ENCODE measurements around the gene CDC42SE2. TPM values are rescaled to one million over a fixed set of nuclear protein-coding genes. Genes with fewer than 3 reads are reported as not detected.

CDC42SE2 gene
- total RNA-seq, 1 donor from 2014 or later = 24.1 TPM

- no peaks in the 10 kb centered on the region for H3K36me3 Mint-ChIP-seq (ENCODE audit: low read depth)
- DNase-seq (ENCODE audit: low read depth, low spot score) = no peak
- no peaks in the 10 kb centered on the region for H3K27me3 Mint-ChIP-seq (ENCODE audit: low read depth)
- no peak overlapping the region for H3K27ac Mint-ChIP-seq (ENCODE audit: unreplicated experiment)
- TF ChIP-seq, protein P1, sequence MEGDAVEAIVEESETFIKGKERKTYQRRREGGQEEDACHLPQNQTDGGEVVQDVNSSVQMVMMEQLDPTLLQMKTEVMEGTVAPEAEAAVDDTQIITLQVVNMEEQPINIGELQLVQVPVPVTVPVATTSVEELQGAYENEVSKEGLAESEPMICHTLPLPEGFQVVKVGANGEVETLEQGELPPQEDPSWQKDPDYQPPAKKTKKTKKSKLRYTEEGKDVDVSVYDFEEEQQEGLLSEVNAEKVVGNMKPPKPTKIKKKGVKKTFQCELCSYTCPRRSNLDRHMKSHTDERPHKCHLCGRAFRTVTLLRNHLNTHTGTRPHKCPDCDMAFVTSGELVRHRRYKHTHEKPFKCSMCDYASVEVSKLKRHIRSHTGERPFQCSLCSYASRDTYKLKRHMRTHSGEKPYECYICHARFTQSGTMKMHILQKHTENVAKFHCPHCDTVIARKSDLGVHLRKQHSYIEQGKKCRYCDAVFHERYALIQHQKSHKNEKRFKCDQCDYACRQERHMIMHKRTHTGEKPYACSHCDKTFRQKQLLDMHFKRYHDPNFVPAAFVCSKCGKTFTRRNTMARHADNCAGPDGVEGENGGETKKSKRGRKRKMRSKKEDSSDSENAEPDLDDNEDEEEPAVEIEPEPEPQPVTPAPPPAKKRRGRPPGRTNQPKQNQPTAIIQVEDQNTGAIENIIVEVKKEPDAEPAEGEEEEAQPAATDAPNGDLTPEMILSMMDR (conservative IDR thresholded peaks at IDR 0.05) = no peak
- H3K9me3 Mint-ChIP-seq = no peaks in the 10 kb centered on the region
- no peak overlapping the region for H3K4me3 Mint-ChIP-seq
- H3K4me1 Mint-ChIP-seq = peaks cover 5% of the 10 kb centered on the region
These were observed 38.4 kb upstream of the CDC42SE2 start for GRCh38 chr5:131225282-131225974.

- no peak overlapping the region for H3K27ac Mint-ChIP-seq (ENCODE audit: unreplicated experiment)
- no peaks in the 10 kb centered on the region for H3K27me3 Mint-ChIP-seq (ENCODE audit: low read depth)
- H3K4me3 Mint-ChIP-seq = no peak overlapping the region
- H3K9me3 Mint-ChIP-seq = no peaks in the 10 kb centered on the region
- H3K36me3 Mint-ChIP-seq (ENCODE audit: low read depth) = no peaks in the 10 kb centered on the region
- H3K4me1 Mint-ChIP-seq = peaks cover 7% of the 10 kb centered on the region
- no peak for DNase-seq (ENCODE audit: low read depth, low spot score)
- TF ChIP-seq, protein P1 (conservative IDR thresholded peaks at IDR 0.05) = no peak
These were observed 37.0 kb upstream of the CDC42SE2 start for GRCh38 chr5:131226899-131227298.

- Mint-ChIP-seq H3K36me3 (ENCODE audit: low read depth) (no peaks in the 10 kb centered on the region), H3K27ac (ENCODE audit: unreplicated experiment) (no peak overlapping the region), H3K4me1 (peaks cover 7% of the 10 kb centered on the region), H3K27me3 (ENCODE audit: low read depth) (no peaks in the 10 kb centered on the region), H3K4me3 (no peak overlapping the region), H3K9me3 (no peaks in the 10 kb centered on the region)
- no peak for DNase-seq (ENCODE audit: low read depth, low spot score)
- TF ChIP-seq, protein P1 (conservative IDR thresholded peaks at IDR 0.05) = no peak
These were observed 35.2 kb upstream of the CDC42SE2 start for GRCh38 chr5:131228646-131229045.

DNA sequence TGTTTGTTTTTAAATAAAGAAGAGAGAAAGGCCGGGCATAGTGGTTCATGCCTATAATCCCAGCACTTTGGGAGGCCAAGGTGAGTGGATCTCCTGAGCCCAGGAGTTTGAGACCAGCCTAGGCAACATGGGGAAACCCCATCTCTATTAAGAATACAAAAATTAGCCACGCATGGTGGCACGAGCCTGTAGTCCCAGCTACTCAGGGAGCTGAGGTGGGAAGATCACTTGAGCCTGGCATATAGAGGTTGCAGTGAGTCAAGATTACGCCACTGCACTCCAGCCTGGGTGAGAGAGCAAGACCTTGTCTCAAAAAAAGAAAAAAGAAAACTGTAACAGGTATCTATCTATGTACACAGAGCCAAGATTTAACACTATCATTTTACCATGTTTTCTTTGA, 34.2 kb upstream of the CDC42SE2 start:
- no peak overlapping the region for H3K4me3 Mint-ChIP-seq
- TF ChIP-seq, protein P1 (conservative IDR thresholded peaks at IDR 0.05) = no peak
- no peak for DNase-seq (ENCODE audit: low read depth, low spot score)
- H3K27ac Mint-ChIP-seq (ENCODE audit: unreplicated experiment) = no peak overlapping the region
- no peaks in the 10 kb centered on the region for H3K36me3 Mint-ChIP-seq (ENCODE audit: low read depth)
- H3K4me1 Mint-ChIP-seq = peaks cover 7% of the 10 kb centered on the region
- no peaks in the 10 kb centered on the region for H3K27me3 Mint-ChIP-seq (ENCODE audit: low read depth)
- no peaks in the 10 kb centered on the region for H3K9me3 Mint-ChIP-seq

DNA sequence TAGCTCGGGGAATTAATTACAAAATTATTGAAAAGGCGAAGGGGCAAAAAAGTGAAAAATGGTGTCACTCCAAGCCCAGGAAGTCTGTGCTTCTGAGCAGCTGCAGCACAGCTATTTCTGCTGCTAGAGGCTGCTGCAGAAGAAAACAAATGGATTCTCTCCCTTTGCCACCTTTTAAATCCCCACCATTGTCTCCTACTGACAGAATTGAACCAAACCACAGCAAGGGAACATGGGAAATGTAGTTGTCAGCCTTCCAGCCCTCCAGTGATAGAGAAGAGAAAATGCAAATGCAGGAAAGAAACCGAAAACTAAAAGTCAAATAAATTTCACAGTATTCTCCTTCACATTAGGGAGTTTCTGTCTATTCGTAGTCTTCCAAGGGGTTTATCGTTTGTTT, 33.4 kb upstream of the CDC42SE2 start:
- Mint-ChIP-seq H3K36me3 (ENCODE audit: low read depth) (no peaks in the 10 kb centered on the region), H3K9me3 (no peaks in the 10 kb centered on the region), H3K27me3 (ENCODE audit: low read depth) (no peaks in the 10 kb centered on the region), H3K27ac (ENCODE audit: unreplicated experiment) (no peak overlapping the region), H3K4me3 (no peak overlapping the region), H3K4me1 (peaks cover 7% of the 10 kb centered on the region)
- no peak for DNase-seq (ENCODE audit: low read depth, low spot score)
- TF ChIP-seq, protein P1 (conservative IDR thresholded peaks at IDR 0.05) = no peak
